GM18499 (cell line): ENCODE data around the gene MYO19.
"Not testable (repeated sequence)": the region's sequence is repeated elsewhere in the genome, so short reads cannot be mapped to it uniquely, and the experiment has no call there.

Source experiments
- ATAC-seq: cut with Tn5 transposase; IDR thresholded peaks from one replicate; pipeline ENCODE4 v1.9.1; 2021; ENCODE audit warnings: moderate number of reproducible peaks; ENCODE audit not compliant: insufficient read depth, unreplicated experiment

Gene MYO19

GRCh38 chr17:36470499-36470898 is 64.2 kb downstream of the MYO19 start:
- no peak for ATAC-seq

GRCh38 chr17:36469733-36470132 is 64.9 kb downstream of the MYO19 start:
- ATAC-seq, result no peak

GRCh38 chr17:36468903-36469635 is 65.6 kb downstream of the MYO19 start:
- ATAC-seq, result no peak

GRCh38 chr17:36464765-36465088 is 69.9 kb downstream of the MYO19 start:
- ATAC-seq, result no peak

- ATAC-seq, result no peak
Observed at GRCh38 chr17:36463916-36464764, 70.5 kb downstream of the MYO19 start.

GRCh38 chr17:36461330-36462110 is 73.1 kb downstream of the MYO19 start:
- ATAC-seq, result no peak

GRCh38 chr17:36460265-36460937 is 74.3 kb downstream of the MYO19 start:
- no peak for ATAC-seq

GRCh38 chr17:36459601-36460000 is 75.1 kb downstream of the MYO19 start:
- ATAC-seq, result no peak

- ATAC-seq, result no peak
Observed at GRCh38 chr17:36459045-36459444, 75.6 kb downstream of the MYO19 start.

- ATAC-seq, result not testable (repeated sequence)
Observed at GRCh38 chr17:36457701-36458100, 77.0 kb downstream of the MYO19 start.

GRCh38 chr17:36452888-36453287 is 81.8 kb downstream of the MYO19 start:
- not testable (repeated sequence) for ATAC-seq

- ATAC-seq, result not testable (repeated sequence)
Observed at GRCh38 chr17:36449997-36450396, 84.7 kb downstream of the MYO19 start.
